Fibroblast of villous mesenchyme (primary cell): Measurements from ENCODE around the gene MPDU1. TPM values are rescaled to one million over a fixed set of nuclear protein-coding genes. Genes with fewer than 3 reads are reported as not detected.
A peak's percentile ranks its signal among the peaks of the same experiment; 100 is the strongest.

ENCODE experiments used
- DNase-seq: peaks from one replicate; pipeline ENCODE4 v3.0.0-alpha.2; 2010; ENCODE audit warnings: low read depth
- H3K4me3 ChIP-seq: 2 replicates; pipeline ENCODE4 v1.5.1; 2011; ENCODE audit warnings: low read depth, mild to moderate bottlenecking, low read length
- CTCF ChIP-seq: IDR thresholded peaks from 2 replicates; pipeline ENCODE4 v1.5.1; 2012; ENCODE audit warnings: low read depth, mild to moderate bottlenecking, low read length; ENCODE audit not compliant: insufficient read depth
- total RNA-seq: library from RNA; depleted of rRNA; stranded (reverse); fragments of >200 nt; gene quantifications from 2 replicates; pipeline ENCODE4 v1.2.3, GENCODE V29; 2012

Gene MPDU1
- total RNA-seq, 1 donor, result 101 TPM

- no peak for TF ChIP-seq CTCF
- H3K4me3 ChIP-seq, result peak within 1 kb of the TSS; percentile 62
- peak; percentile 97 for DNase-seq
These were observed 43.8 kb downstream of the MPDU1 start, which contains the start of gene SAT2 for GRCh38 chr17:7627250-7628121. Gene SAT2, minus strand, starts transcription at chr17:7627821. Its CDS starts 186 bp downstream, at chr17:7627635.

GRCh38 chr17:7629939-7630571, 46.4 kb downstream of the MPDU1 start, which contains the start of gene SHBG:
Gene SHBG, plus strand, starts transcription at chr17:7630135. Its CDS starts 38 bp downstream, at chr17:7630173.
- H3K4me3 ChIP-seq, result no peak within 1 kb of the TSS
- TF ChIP-seq CTCF, result no peak
- DNase-seq, result no peak

GRCh38 chr17:7631398-7632380, 48.0 kb downstream of the MPDU1 start:
- no peak for TF ChIP-seq CTCF
- H3K4me3 ChIP-seq, result no peak overlapping the region
- no peak for DNase-seq

GRCh38 chr17:7632492-7632894, 48.8 kb downstream of the MPDU1 start:
- TF ChIP-seq CTCF, result peak; percentile 65
- no peak overlapping the region for H3K4me3 ChIP-seq
- peak; percentile 52 for DNase-seq

GRCh38 chr17:7633093-7633492, 49.4 kb downstream of the MPDU1 start:
- no peak for DNase-seq
- no peak overlapping the region for H3K4me3 ChIP-seq
- no peak for TF ChIP-seq CTCF

GRCh38 chr17:7634384-7634783, 50.7 kb downstream of the MPDU1 start:
- peak; percentile 84 for TF ChIP-seq CTCF
- no peak overlapping the region for H3K4me3 ChIP-seq
- peak; percentile 66 for DNase-seq
